Neuron (in vitro differentiated cells): Measurements from ENCODE around the gene PFKFB4.
"Not testable (repeated sequence)": the region's sequence is repeated elsewhere in the genome, so short reads cannot be mapped to it uniquely, and the experiment has no call there.

ENCODE experiments used
- H2AFZ ChIP-seq: one replicate; pipeline ENCODE4 v1.6.1; 2013; ENCODE audit warnings: low read depth, mild to moderate bottlenecking, inconsistent platforms, low read length, moderate library complexity
- H3K27me3 ChIP-seq: one replicate; pipeline ENCODE4 v1.6.1; 2013; ENCODE audit warnings: low read length; ENCODE audit not compliant: insufficient read depth
- H3K36me3 ChIP-seq: one replicate; pipeline ENCODE4 v1.6.1; 2013; ENCODE audit warnings: low read length; ENCODE audit not compliant: insufficient read depth
- H3K4me1 ChIP-seq: one replicate; pipeline ENCODE4 v1.6.1; 2013; ENCODE audit warnings: low read length; ENCODE audit not compliant: insufficient read depth
- H3K4me3 ChIP-seq: 2 replicates; pipeline ENCODE4 v1.5.1; 2013; ENCODE audit warnings: mild to moderate bottlenecking, low read length, moderate library complexity
- H3K9me3 ChIP-seq: one replicate; pipeline ENCODE4 v1.6.1; 2013; ENCODE audit warnings: low read length

Gene PFKFB4

DNA sequence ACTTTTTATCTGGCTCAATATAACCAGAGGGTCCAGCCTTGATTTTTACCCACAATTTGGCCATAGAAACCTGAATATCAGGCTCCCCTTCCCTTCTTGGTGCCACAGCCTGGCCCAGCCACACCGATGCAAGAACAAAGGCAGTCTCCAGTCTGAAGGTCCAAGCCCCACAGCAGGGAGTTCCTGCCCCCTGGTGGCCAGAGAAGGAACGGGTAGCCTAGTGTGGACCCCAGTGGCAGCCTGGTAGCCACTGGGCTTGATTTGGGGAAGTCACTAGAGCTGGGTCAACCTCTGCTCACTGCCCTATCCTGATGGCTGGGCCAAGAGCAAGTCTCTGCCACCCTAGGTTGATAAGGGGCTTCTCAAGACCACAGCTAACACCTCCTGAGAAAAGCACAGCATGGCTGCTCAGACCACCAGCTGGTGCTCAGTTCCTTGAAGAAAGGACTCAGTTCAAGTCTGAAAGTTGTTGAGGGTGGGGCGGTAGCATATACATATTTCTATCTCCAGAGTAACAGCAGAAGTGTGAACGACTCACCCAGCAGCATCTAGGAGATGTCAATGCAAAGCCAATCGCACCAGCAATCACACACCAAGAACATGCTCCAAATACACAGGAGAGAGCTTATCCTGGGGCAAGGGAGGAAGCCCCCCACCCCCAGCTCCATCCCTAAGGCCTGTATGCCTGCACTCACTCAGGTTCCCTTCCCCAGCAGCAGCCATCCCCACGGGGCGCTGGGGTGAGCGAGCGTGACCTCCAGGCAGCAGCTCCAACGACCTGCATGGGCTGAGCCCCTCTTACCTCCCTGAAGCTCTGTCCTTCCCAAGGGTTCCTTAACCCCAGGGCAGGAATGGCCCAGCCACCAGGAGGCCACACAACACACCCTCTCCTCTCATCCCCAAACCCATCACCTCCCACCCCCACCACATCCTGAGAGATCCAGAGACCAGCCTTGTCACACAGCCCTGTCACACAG lies 7.6 kb downstream of the PFKFB4 start:
- Histone ChIP-seq H3K4me1 (no peaks in the 10 kb centered on the region), H3K27me3 (no peaks in the 10 kb centered on the region), H3K4me3 (no peak overlapping the region), H3K36me3 (peaks cover 11% of the 10 kb centered on the region), H3K9me3 (no peaks in the 10 kb centered on the region), H2AFZ (no peak overlapping the region)

GRCh38 chr3:48548126-48548525 lies 8.5 kb downstream of the PFKFB4 start:
- Histone ChIP-seq H3K36me3 (peaks cover 11% of the 10 kb centered on the region), H2AFZ (no peak overlapping the region), H3K27me3 (no peaks in the 10 kb centered on the region), H3K9me3 (no peaks in the 10 kb centered on the region), H3K4me1 (no peaks in the 10 kb centered on the region), H3K4me3 (no peak overlapping the region)

- no peak overlapping the region for H3K4me3 ChIP-seq
- H3K4me1 ChIP-seq = no peaks in the 10 kb centered on the region
- no peaks in the 10 kb centered on the region for H3K9me3 ChIP-seq
- H3K27me3 ChIP-seq = no peaks in the 10 kb centered on the region
- H2AFZ ChIP-seq = no peak overlapping the region
- peaks cover 11% of the 10 kb centered on the region for H3K36me3 ChIP-seq
Observed at GRCh38 chr3:48546203-48546829, 10.3 kb downstream of the PFKFB4 start.

GRCh38 chr3:48544141-48544540 lies 12.5 kb downstream of the PFKFB4 start:
- Histone ChIP-seq H3K36me3 (peaks cover 11% of the 10 kb centered on the region), H3K27me3 (no peaks in the 10 kb centered on the region)

DNA sequence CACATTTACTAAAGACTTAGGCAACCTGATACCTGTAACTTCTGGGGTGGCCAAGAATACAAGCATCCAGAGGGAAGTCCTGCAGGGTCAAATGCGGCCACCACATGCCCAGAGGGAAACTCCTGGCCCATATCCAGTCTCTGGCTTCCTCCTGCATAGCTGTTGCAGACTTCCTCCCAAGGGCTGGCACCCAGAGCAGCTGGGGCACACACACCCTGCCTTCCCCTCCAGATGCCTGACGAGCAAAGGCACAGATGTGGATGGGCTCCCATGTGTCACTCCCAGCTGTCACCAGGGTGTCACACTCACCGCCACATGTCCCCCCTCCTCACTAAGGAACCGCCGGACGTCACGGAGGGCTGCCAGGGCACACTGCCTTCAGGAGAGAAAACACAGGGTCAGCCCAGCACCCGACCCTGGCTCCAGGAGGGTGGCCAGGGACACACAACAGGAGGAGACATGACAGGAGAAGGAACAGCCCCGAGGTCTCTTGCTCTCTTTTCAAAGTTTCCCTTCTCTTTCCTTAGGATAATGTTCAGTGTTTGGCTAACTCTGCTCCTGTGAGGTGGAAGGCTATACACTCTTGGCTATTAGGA lies 13.2 kb downstream of the PFKFB4 start:
- Histone ChIP-seq H3K36me3 (peaks cover 11% of the 10 kb centered on the region), H3K27me3 (no peaks in the 10 kb centered on the region), H3K4me3 (no peak overlapping the region), H3K9me3 (no peaks in the 10 kb centered on the region), H2AFZ (no peak overlapping the region), H3K4me1 (no peaks in the 10 kb centered on the region)

More at GRCh38 chr3:48544141-48544540, 12.5 kb downstream of the PFKFB4 start:
- no peaks in the 10 kb centered on the region for H3K4me1 ChIP-seq
- no peak overlapping the region for H3K4me3 ChIP-seq
- H3K9me3 ChIP-seq = no peaks in the 10 kb centered on the region
- no peak overlapping the region for H2AFZ ChIP-seq

GRCh38 chr3:48538451-48538850 lies 18.2 kb downstream of the PFKFB4 start:
- Histone ChIP-seq H3K4me1 (no peaks in the 10 kb centered on the region), H3K36me3 (peaks cover 38% of the 10 kb centered on the region), H3K27me3 (no peaks in the 10 kb centered on the region), H3K9me3 (no peaks in the 10 kb centered on the region), H3K4me3 (no peak overlapping the region), H2AFZ (no peak overlapping the region)

DNA sequence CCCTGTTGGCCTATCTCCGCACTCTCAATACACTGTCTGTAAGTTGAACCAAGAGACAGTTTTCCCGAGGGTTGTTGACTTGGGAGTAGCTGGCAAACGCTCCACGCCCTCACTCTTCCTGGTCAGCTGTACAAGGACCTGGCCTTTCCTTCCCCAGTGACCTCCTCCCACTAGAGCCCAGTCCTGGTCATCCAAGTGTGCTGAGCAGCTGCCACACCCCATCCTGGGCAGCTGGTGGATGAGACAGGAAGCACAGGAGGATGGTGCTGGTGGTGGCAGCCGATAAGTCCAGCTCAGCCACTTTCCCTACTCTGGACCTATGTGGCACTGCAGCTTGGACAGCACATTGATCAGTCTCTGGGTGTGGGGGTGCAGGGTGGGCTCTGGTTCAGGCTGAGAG lies 19.8 kb downstream of the PFKFB4 start:
- Histone ChIP-seq H3K4me1 (no peaks in the 10 kb centered on the region), H3K9me3 (no peaks in the 10 kb centered on the region), H3K27me3 (no peaks in the 10 kb centered on the region), H2AFZ (no peak overlapping the region), H3K36me3 (peaks cover 47% of the 10 kb centered on the region), H3K4me3 (no peak overlapping the region)

GRCh38 chr3:48536116-48536515 lies 20.5 kb downstream of the PFKFB4 start:
- H3K27me3 ChIP-seq = no peaks in the 10 kb centered on the region
- H3K4me3 ChIP-seq = no peak overlapping the region
- no peaks in the 10 kb centered on the region for H3K9me3 ChIP-seq
- no peaks in the 10 kb centered on the region for H3K4me1 ChIP-seq
- peaks cover 49% of the 10 kb centered on the region for H3K36me3 ChIP-seq
- H2AFZ ChIP-seq = no peak overlapping the region

GRCh38 chr3:48535578-48535977 lies 21.0 kb downstream of the PFKFB4 start:
- no peaks in the 10 kb centered on the region for H3K9me3 ChIP-seq
- H3K27me3 ChIP-seq = no peaks in the 10 kb centered on the region
- H3K4me1 ChIP-seq = no peaks in the 10 kb centered on the region
- no peak overlapping the region for H2AFZ ChIP-seq
- H3K36me3 ChIP-seq = peaks cover 51% of the 10 kb centered on the region
- H3K4me3 ChIP-seq = no peak overlapping the region

- no peaks in the 10 kb centered on the region for H3K4me1 ChIP-seq
- peaks cover 50% of the 10 kb centered on the region for H3K36me3 ChIP-seq
- H3K9me3 ChIP-seq = no peaks in the 10 kb centered on the region
- H2AFZ ChIP-seq = no peak overlapping the region
- H3K27me3 ChIP-seq = no peaks in the 10 kb centered on the region
- H3K4me3 ChIP-seq = no peak overlapping the region
Observed at GRCh38 chr3:48532977-48533337, 23.6 kb downstream of the PFKFB4 start.

DNA sequence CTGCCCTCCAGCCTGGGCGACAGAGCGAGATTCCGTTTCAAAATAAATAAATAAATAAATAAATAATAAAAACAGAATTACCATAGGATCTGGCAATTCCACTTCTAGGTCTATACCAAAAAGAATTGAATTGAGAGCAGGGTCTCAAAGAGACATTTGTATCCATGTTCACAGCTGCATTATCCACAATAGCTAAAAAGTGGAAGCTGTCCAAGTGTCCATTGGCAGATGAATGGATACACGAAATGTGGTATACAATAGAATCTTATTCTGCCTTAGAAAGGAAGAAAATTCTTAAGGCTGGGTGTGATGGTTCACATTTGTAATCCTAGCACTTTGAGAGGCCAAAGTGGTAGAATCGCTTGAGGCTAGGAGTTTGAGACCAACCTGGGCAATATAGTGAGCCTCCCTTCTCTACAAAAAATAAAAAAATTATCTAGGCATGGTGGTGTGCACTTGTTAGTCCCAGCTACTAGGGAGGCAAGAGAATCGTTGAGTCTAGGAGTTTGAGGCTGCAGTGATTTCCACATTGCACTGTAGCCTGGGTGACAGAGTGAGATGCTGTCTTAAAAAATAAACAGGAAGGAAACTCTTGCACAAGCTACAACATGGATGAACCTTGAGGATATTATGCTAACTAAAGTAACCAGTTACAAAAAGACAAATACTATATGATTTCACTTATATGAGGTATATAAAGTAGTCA lies 24.2 kb downstream of the PFKFB4 start:
- Histone ChIP-seq H3K36me3 (peaks cover 45% of the 10 kb centered on the region), H3K27me3 (no peaks in the 10 kb centered on the region), H3K4me3 (no peak overlapping the region)

GRCh38 chr3:48530701-48531100 lies 25.9 kb downstream of the PFKFB4 start:
- H2AFZ ChIP-seq = not testable (repeated sequence)

More for the DNA sequence above, 24.2 kb downstream of the PFKFB4 start:
- Histone ChIP-seq H3K4me1 (no peaks in the 10 kb centered on the region), H2AFZ (no peak overlapping the region), H3K9me3 (no peaks in the 10 kb centered on the region)

GRCh38 chr3:48528754-48529153 lies 27.8 kb downstream of the PFKFB4 start:
- Histone ChIP-seq H3K4me3 (no peak overlapping the region), H2AFZ (no peak overlapping the region), H3K9me3 (peaks cover 2% of the 10 kb centered on the region), H3K4me1 (no peaks in the 10 kb centered on the region), H3K36me3 (peaks cover 20% of the 10 kb centered on the region), H3K27me3 (no peaks in the 10 kb centered on the region)

More at GRCh38 chr3:48530701-48531100, 25.9 kb downstream of the PFKFB4 start:
- H3K27me3 ChIP-seq, H3K9me3 ChIP-seq, H3K4me3 ChIP-seq, H3K4me1 ChIP-seq: not testable (repeated sequence)
- H3K36me3 ChIP-seq = peaks cover 35% of the 10 kb centered on the region
